ENCODE data around the gene ADI1. TPM values are rescaled to one million over a fixed set of nuclear protein-coding genes. Genes with fewer than 3 reads are reported as not detected.

The ADI1 gene
- total and polyA plus RNA-seq, 10 of the 15 experiments (the other 5 are each of a cell fraction or from before 2014, with no cell fraction given), result 4.4 to 78.7 (median 17.2) TPM

- DNase-seq (ENCODE audit: low read depth, low spot score), result no peak
- H3K36me3 ChIP-seq (ENCODE audit: control insufficient read depth in 2 of 2, insufficient read depth in 2 of 2, low read length in 1 of 2), result peaks cover 3 to 4% of the 10 kb centered on the region in 2 experiments; a peak in 2 of 4 replicates
- no peak overlapping the region for H2AFZ ChIP-seq (ENCODE audit: control insufficient read depth, low read depth, low read length)
- peaks cover 12% of the 10 kb centered on the region for H3K4me1 ChIP-seq (ENCODE audit: control insufficient read depth, insufficient read depth, low read length)
- H3K4me3 ChIP-seq, result no peak overlapping the region
- no peaks in the 10 kb centered on the region for H3K9me3 ChIP-seq (replicated peaks; ENCODE audit: control insufficient read depth, insufficient read depth, low read length)
- no peak for FAIRE-seq
- H3K9ac ChIP-seq (ENCODE audit: control insufficient read depth, insufficient read depth, low read length), result no peak overlapping the region
- H3K27me3 ChIP-seq (replicated peaks in 1 of 2; ENCODE audit: control insufficient read depth in 2 of 2, insufficient read depth in 2 of 2, low read length in 1 of 2), result no peaks in the 10 kb centered on the region
- no peaks in the 10 kb centered on the region for H4K20me1 ChIP-seq (ENCODE audit: control insufficient read depth, insufficient read depth)
- H3K27ac ChIP-seq (ENCODE audit: control insufficient read depth, insufficient read depth), result no peak overlapping the region
- ATAC-seq, result no peak
- no peak overlapping the region for H3K4me2 ChIP-seq (ENCODE audit: control insufficient read depth, insufficient read depth)
- ChIA-PET CTCF (interaction anchor here (1.4 to 1.6 kb wide), 3 partner anchors 41 to 188 kb away, joined by 3 to 11 read pairs (median 4); partner anchors contain the start of gene COLEC11), RAD21 (ENCODE audit: unreplicated experiment) (no interaction called here), SMC1A (ENCODE audit: uncharacterized antibody, unreplicated experiment) (interaction anchor here (1.0 to 4.0 kb wide), 2 partner anchors 41 to 94 kb away, joined by 3 to 28 read pairs; partner anchors contain the start of gene RNASEH1), POLR2A (no interaction called here)
- no peaks in the 10 kb centered on the region for H3K79me2 ChIP-seq (ENCODE audit: control insufficient read depth, insufficient read depth, low read length)
- in situ Hi-C loops (cut with MboI), result loop anchor here (25.0 kb wide), 1 partner anchor 1352 kb away; no protein-coding TSS in a partner anchor
- no TSS peak for BruUV-seq (replicated peaks)
- intact Hi-C loops (cut with micrococcal nuclease; ENCODE audit: unreplicated experiment), result no loop called here
- peak; percentile 68 for TF ChIP-seq PBX3 (IDR thresholded peaks at IDR 0.05; ENCODE audit: insufficient replicate concordance, low read depth, low read length)
- peak; percentile 66; the same call in 1 of the 2 replicates for TF ChIP-seq TCF3 (IDR thresholded peaks at IDR 0.05; ENCODE audit: borderline replicate concordance, insufficient read depth, low read depth, low read length)
- no peak for TF ChIP-seq CHD4 (IDR thresholded peaks at IDR 0.05)
- 0 out of 2 replicates have a peak, but pooled peaks have one; percentile 33 for TF ChIP-seq POLR2A (IDR thresholded peaks at IDR 0.05; ENCODE audit: low read depth, low read length)
- TF ChIP-seq MEF2A (IDR thresholded peaks at IDR 0.05; ENCODE audit: insufficient read depth, low read depth, low read length), result no peak
- TF ChIP-seq BCL3 (IDR thresholded peaks at IDR 0.05; ENCODE audit: borderline replicate concordance, insufficient read depth, low read depth, low read length, poor library complexity, severe bottlenecking), result peak; percentile 97
- 92% methylated on average over 13 of the region's 13 CpGs for WGBS (ENCODE audit: insufficient coverage, insufficient replicate concordance, low lambda C conversion rate, missing lambda C conversion rate)
Measured at GRCh38 chr2:3463944-3464343, 55.4 kb downstream of the ADI1 start.
